HCT116 (cell line): Measurements from ENCODE around the gene SYNE2.

ENCODE experiments used
- CBX3 ChIP-seq: IDR thresholded peaks from 2 replicates; pipeline ENCODE4 v1.6.1; 2012; ENCODE audit warnings: low read depth
- CEBPB ChIP-seq: IDR thresholded peaks from 2 replicates; pipeline ENCODE4 v1.6.1; 2012; ENCODE audit warnings: low read depth
- CTCF ChIP-seq, 3 experiments: fragments of 200-600 bp in 1 of 3; sonication (generic) in 1 of 3; IDR thresholded peaks in 2 of 3; conservative IDR thresholded peaks in 1 of 3; 2 replicates each; pipeline ENCODE4 v1.5.1; 2012 to 2017; ENCODE audit warnings: low read depth in 2 of 3, low read length in 2 of 3, antibody characterized with exemption in 1 of 3, borderline replicate concordance in 1 of 3, control low read depth in 1 of 3, mild to moderate bottlenecking in 1 of 3, mixed read lengths in 1 of 3, mixed run types in 1 of 3, moderate library complexity in 1 of 3; ENCODE audit not compliant: insufficient read depth in 1 of 3
- EZH2 ChIP-seq: fragments of 200-600 bp; sonication (generic); IDR thresholded peaks from 2 replicates; pipeline ENCODE4 v1.6.1; 2017; ENCODE audit warnings: antibody characterized with exemption, mixed run types
- EZH2phosphoT487 ChIP-seq: fragments of 200-600 bp; IDR thresholded peaks from 2 replicates; pipeline ENCODE4 v1.6.1; 2018; ENCODE audit warnings: antibody characterized with exemption, borderline replicate concordance
- MAX ChIP-seq: IDR thresholded peaks from 2 replicates; pipeline ENCODE4 v1.6.1; 2012
- POLR2AphosphoS5 ChIP-seq: IDR thresholded peaks from 2 replicates; pipeline ENCODE4 v1.6.1; 2011; ENCODE audit warnings: mild to moderate bottlenecking, low read depth, low read length, moderate library complexity
- RAD21 ChIP-seq: IDR thresholded peaks from 2 replicates; pipeline ENCODE4 v1.6.1; 2012; ENCODE audit warnings: low read depth, mild to moderate bottlenecking
- REST ChIP-seq: IDR thresholded peaks from 2 replicates; pipeline ENCODE4 v1.6.1; 2012; ENCODE audit warnings: low read depth
- SIN3A ChIP-seq: IDR thresholded peaks from 2 replicates; pipeline ENCODE4 v1.6.1; 2012; ENCODE audit warnings: low read depth
- TCF7L2 ChIP-seq: IDR thresholded peaks from 2 replicates; pipeline ENCODE4 v1.7.0; 2011; ENCODE audit warnings: borderline replicate concordance, inconsistent platforms; ENCODE audit not compliant: insufficient read depth, insufficient read length; ENCODE audit errors: extremely low read depth
- YY1 ChIP-seq: IDR thresholded peaks from 2 replicates; pipeline ENCODE4 v1.6.1; 2011; ENCODE audit warnings: low read length, low read depth, moderate library complexity, mild to moderate bottlenecking; ENCODE audit not compliant: insufficient replicate concordance; ENCODE audit errors: extremely low read depth
- ZBTB33 ChIP-seq: IDR thresholded peaks from 2 replicates; pipeline ENCODE4 v1.6.1; 2011; ENCODE audit warnings: mild to moderate bottlenecking, low read length, moderate library complexity; ENCODE audit not compliant: insufficient replicate concordance; ENCODE audit errors: extremely low read depth
- ZNF274 ChIP-seq: fragments of 200-500 bp; sonication (Bioruptor generic); IDR thresholded peaks from 2 replicates; pipeline ENCODE4 v1.6.1; 2014; ENCODE audit warnings: mild to moderate bottlenecking, low read depth, low read length, inconsistent platforms

- TF ChIP-seq EZH2phosphoT487 (no peak), CTCF (IDR thresholded peaks at IDR 0.05 in 2 of 3, conservative IDR thresholded peaks at IDR 0.05 in 1 of 3; ENCODE audit: borderline replicate concordance in 1 of 3, insufficient read depth in 1 of 3, low read depth in 2 of 3, low read length in 2 of 3) (no peak), TCF7L2 (no peak), YY1 (no peak), MAX (no peak), ZNF274 (no peak), SIN3A (no peak), CEBPB (no peak), RAD21 (no peak), CBX3 (no peak), ZBTB33 (no peak), REST (no peak), EZH2 (no peak), POLR2AphosphoS5 (no peak)
These were observed 197.0 kb downstream of the SYNE2 start for GRCh38 chr14:64049616-64050381.
